CD4-positive, CD25-positive, alpha-beta regulatory T cell (primary cell): ENCODE data around the gene SFXN4. TPM values are rescaled to one million over a fixed set of nuclear protein-coding genes. Genes with fewer than 3 reads are reported as not detected.

Source experiments
- ATAC-seq, 2 donors: fragments of 150-1000 bp; cut with Tn5 transposase; one replicate each; pipeline ENCODE4 v1.10.0; 2021; ENCODE audit warnings: low read depth in 2 of 2, moderate number of reproducible peaks in 2 of 2, moderate library complexity in 1 of 2
- DNase-seq, 3 donors: peaks; one replicate each; pipeline versions ENCODE4 v3.0.0 to v3.0.0-alpha.2; 2012 to 2022; ENCODE audit warnings: mixed read lengths in 1 of 3
- H3K27ac ChIP-seq: one replicate; pipeline ENCODE4 v1.7.0; 2013; ENCODE audit warnings: mild to moderate bottlenecking, low read length; ENCODE audit not compliant: insufficient read depth, poor library complexity, severe bottlenecking
- H3K27me3 ChIP-seq: one replicate; pipeline ENCODE4 v1.7.0; 2013; ENCODE audit warnings: low read length; ENCODE audit not compliant: control insufficient read depth, insufficient read depth
- H3K36me3 ChIP-seq: one replicate; pipeline ENCODE4 v1.7.0; 2013; ENCODE audit warnings: mild to moderate bottlenecking, low read length, moderate library complexity; ENCODE audit not compliant: control insufficient read depth, insufficient read depth
- H3K4me1 ChIP-seq: 2 replicates; pipeline ENCODE4 v1.7.0; 2013; ENCODE audit warnings: mild to moderate bottlenecking, low read length; ENCODE audit not compliant: insufficient read depth, control insufficient read depth, poor library complexity, severe bottlenecking
- H3K4me3 ChIP-seq: one replicate; pipeline ENCODE4 v1.7.0; 2013; ENCODE audit warnings: low read depth, mild to moderate bottlenecking, low read length, moderate library complexity
- H3K9me3 ChIP-seq, 2 experiments: 1 replicate in 1 of 2; 2 replicates in 1 of 2; pipeline ENCODE4 v1.7.0; 2013; ENCODE audit warnings: low read length in 2 of 2, mild to moderate bottlenecking in 1 of 2, moderate library complexity in 1 of 2; ENCODE audit not compliant: control insufficient read depth in 2 of 2
- H3K27ac Mint-ChIP-seq, 3 donors: one replicate each; pipeline ENCODE4 v1.8.0; 2020 to 2022; ENCODE audit warnings: mild to moderate bottlenecking in 3 of 3, mixed read lengths in 3 of 3, moderate library complexity in 2 of 3
- H3K27me3 Mint-ChIP-seq: one replicate; pipeline ENCODE4 v1.8.0; 2022; ENCODE audit warnings: mild to moderate bottlenecking, mixed read lengths
- H3K36me3 Mint-ChIP-seq: one replicate; pipeline ENCODE4 v1.8.0; 2020; ENCODE audit warnings: mixed read lengths
- H3K4me1 Mint-ChIP-seq, 4 donors: one replicate each; pipeline ENCODE4 v1.8.0; 2020 to 2022; ENCODE audit warnings: mixed read lengths in 4 of 4, mild to moderate bottlenecking in 1 of 4
- H3K4me3 Mint-ChIP-seq, 4 donors: one replicate each; pipeline ENCODE4 v1.8.0; 2020 to 2022; ENCODE audit warnings: mild to moderate bottlenecking in 4 of 4, mixed read lengths in 4 of 4, moderate library complexity in 3 of 4
- H3K9me3 Mint-ChIP-seq, 7 donors: one replicate each; pipeline ENCODE4 v1.8.0; 2020 to 2022; ENCODE audit warnings: mixed read lengths in 7 of 7, mild to moderate bottlenecking in 3 of 7, moderate library complexity in 2 of 7
- polyA plus RNA-seq, 4 donors: library from polyadenylated mRNA; unstranded; fragments of 300-500 nt; fragmentation: Illumina TruSeq; gene quantifications; one replicate each; pipeline ENCODE4 v1.2.3, GENCODE V29; 2021
- total RNA-seq: library from RNA; stranded (reverse); gene quantifications from one replicate; pipeline ENCODE4 v1.2.3, GENCODE V29; 2022

The SFXN4 gene
- total and polyA plus RNA-seq, 5 donors from 2014 or later, result 10.7 to 23.7 (median 15.1) TPM

GRCh38 chr10:119208553-119208940, 43.0 kb upstream of the SFXN4 start:
- peak overlapping the region; percentile 93 to 96 (median 96) for H3K4me3 Mint-ChIP-seq
- Histone ChIP-seq H3K9me3 (no peaks in the 10 kb centered on the region), H3K36me3 (no peaks in the 10 kb centered on the region), H3K4me3 (peak overlapping the region; percentile 98), H3K27me3 (no peaks in the 10 kb centered on the region), H3K27ac (peak overlapping the region; percentile 87), H3K4me1 (peaks cover 66% of the 10 kb centered on the region)
- H3K27me3 Mint-ChIP-seq, result peaks cover 8% of the 10 kb centered on the region
- H3K4me1 Mint-ChIP-seq, result peaks cover 22 to 53% (median 43%) of the 10 kb centered on the region in 4 donors
- H3K9me3 Mint-ChIP-seq, result no peaks in the 10 kb centered on the region
- H3K36me3 Mint-ChIP-seq, result no peaks in the 10 kb centered on the region
- H3K27ac Mint-ChIP-seq, result peak overlapping the region; percentile 89 to 95 (median 95)
- DNase-seq (peak in 2 of 3 donors; percentile 8 to 42), ATAC-seq (no peak)

- no peaks in the 10 kb centered on the region for H3K36me3 ChIP-seq
- H3K27ac ChIP-seq, result peak overlapping the region; percentile 87
- H3K4me1 Mint-ChIP-seq, result peaks cover 22 to 49% (median 41%) of the 10 kb centered on the region in 4 donors
- peaks cover 60% of the 10 kb centered on the region for H3K4me1 ChIP-seq
- peaks cover 8% of the 10 kb centered on the region for H3K27me3 Mint-ChIP-seq
- ATAC-seq, result no peak
- H3K27me3 ChIP-seq, result no peaks in the 10 kb centered on the region
- peak overlapping the region; percentile 89 to 95 (median 95) for H3K27ac Mint-ChIP-seq
- peak overlapping the region; percentile 98 for H3K4me3 ChIP-seq
- H3K36me3 Mint-ChIP-seq, result no peaks in the 10 kb centered on the region
- H3K9me3 Mint-ChIP-seq, result no peaks in the 10 kb centered on the region
- DNase-seq, result peak; percentile 9 to 55 (median 25)
- H3K9me3 ChIP-seq, result no peaks in the 10 kb centered on the region
- H3K4me3 Mint-ChIP-seq, result peak overlapping the region; percentile 93 to 96 (median 96)
Measured at GRCh38 chr10:119207713-119208552, 42.4 kb upstream of the SFXN4 start.

DNA sequence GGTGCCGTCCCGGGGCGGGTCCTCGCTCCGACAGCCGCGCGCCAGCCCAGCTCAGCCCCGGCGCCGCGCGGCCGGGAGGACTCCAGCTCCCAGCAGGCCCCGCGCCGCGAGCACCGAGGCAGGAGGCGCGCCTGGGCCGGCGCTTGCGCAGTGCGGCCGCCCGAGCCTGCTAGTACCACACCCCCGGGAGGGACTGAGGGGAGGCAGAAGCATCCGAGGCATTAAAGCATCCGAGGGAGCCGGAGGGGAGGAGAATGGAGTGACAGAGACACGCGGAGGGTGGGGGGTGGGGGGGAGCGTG, 41.8 kb upstream of the SFXN4 start, which contains the start of gene GRK5:
Gene GRK5, plus strand, starts transcription at position 206 of the 301 bp plus-strand sequence. CDS start 347 bp downstream, outside the sequence.
- peaks cover 21 to 43% (median 35%) of the 10 kb centered on the region in 4 donors for H3K4me1 Mint-ChIP-seq
- H3K27ac Mint-ChIP-seq, result peak within 1 kb of the TSS; percentile 92 to 95 (median 95)
- H3K4me1 ChIP-seq, result peaks cover 54% of the 10 kb centered on the region
- H3K27me3 ChIP-seq, result no peaks in the 10 kb centered on the region
- DNase-seq (peak; percentile 96 to 98 (median 98)), ATAC-seq (peak; percentile 85 to 88)
- H3K27ac ChIP-seq, result peak within 1 kb of the TSS; percentile 87
- peak within 1 kb of the TSS; percentile 98 for H3K4me3 ChIP-seq
- peak within 1 kb of the TSS; percentile 96 to 97 (median 96) for H3K4me3 Mint-ChIP-seq
- no peaks in the 10 kb centered on the region for H3K9me3 ChIP-seq
- no peaks in the 10 kb centered on the region for H3K36me3 Mint-ChIP-seq
- no peaks in the 10 kb centered on the region for H3K9me3 Mint-ChIP-seq
- H3K27me3 Mint-ChIP-seq, result peaks cover 8% of the 10 kb centered on the region
- no peaks in the 10 kb centered on the region for H3K36me3 ChIP-seq

DNA sequence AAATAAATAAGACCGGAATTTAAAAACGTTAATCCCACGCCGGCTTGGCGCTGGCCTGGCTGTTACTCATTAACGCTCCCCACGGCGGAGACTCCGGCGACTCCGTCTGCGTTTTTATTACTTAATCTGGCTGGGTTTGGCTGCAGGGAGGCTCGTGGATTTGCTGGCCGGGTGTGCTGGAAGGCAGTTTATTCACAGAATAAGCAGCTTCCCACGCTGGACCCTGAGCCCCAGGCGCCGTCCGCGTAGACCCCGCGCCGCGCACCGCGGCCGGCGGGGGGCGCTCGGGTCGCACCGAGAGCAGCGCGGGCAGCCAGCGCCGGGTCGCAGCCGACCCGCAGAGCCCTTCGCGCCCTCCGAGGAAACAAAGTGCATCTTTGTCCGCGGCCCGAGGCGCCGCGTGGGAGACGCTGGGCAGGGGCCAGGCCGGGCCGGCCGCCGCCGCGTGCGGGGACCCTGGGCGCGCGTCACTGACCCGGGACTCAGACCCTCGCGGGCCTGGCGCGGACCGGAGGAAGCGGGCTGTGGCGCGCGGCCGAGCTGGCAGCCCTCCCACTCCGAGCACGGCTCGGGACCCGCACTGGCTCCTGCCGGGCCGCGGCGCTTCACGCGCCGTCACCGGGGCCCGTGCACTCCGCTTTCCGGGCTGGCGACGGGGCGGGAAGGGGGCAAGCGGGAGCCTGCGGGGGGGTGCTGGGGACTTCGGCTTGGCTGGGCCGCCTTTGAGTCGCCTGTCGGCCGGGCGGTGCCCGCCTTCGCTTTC, 41.3 kb upstream of the SFXN4 start:
- DNase-seq, result peak; percentile 52 to 76 (median 70)
- no peaks in the 10 kb centered on the region for H3K27me3 ChIP-seq
- H3K9me3 ChIP-seq, result no peaks in the 10 kb centered on the region
- ATAC-seq, result peak; percentile 42 to 48
- H3K4me1 ChIP-seq, result peaks cover 48% of the 10 kb centered on the region
- peak overlapping the region; percentile 48 for H3K4me3 ChIP-seq
- Mint-ChIP-seq H3K4me3 (peak overlapping the region; percentile 95 to 97 (median 96)), H3K27ac (peak overlapping the region; percentile 92 to 95 (median 94)), H3K4me1 (peaks cover 16 to 38% (median 31%) of the 10 kb centered on the region in 4 donors), H3K9me3 (no peaks in the 10 kb centered on the region), H3K36me3 (no peaks in the 10 kb centered on the region), H3K27me3 (peaks cover 8% of the 10 kb centered on the region)
- H3K27ac ChIP-seq, result peak overlapping the region; percentile 87
- no peaks in the 10 kb centered on the region for H3K36me3 ChIP-seq

DNA sequence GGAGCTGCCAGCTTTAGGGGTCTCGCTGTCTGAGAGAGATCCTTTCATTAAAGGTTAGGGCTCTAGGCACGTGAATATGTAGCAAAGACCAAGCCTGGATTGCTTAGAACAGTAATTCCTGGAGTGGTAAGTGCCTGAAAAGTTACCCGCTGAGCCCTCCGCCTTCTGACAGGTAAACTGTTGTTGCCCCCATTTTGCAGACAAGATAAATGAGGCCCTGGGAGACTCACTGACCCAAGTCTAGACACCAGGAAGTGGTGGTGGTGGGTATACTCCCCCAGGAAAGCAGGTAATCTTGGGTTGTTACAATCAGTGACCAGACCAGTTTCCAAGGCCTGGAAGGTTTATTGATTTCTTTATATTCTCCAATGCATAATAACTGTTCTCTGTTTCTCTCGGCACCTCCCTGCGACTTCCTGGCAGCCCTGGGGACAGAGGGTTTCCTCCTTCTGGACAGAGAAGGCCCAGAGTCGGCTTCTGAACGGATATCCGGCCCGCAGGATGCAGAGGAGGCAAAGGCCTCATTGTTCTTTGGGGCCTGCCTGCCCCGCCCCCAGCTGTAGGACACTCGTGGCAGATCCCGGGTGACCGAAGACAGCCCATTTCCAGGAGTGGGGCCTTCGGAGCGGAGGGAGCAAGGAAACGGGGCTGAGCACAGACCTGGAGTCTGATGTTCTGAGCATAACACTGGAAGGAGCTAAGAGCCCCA, 40.5 kb upstream of the SFXN4 start:
- Histone ChIP-seq H3K27me3 (no peaks in the 10 kb centered on the region), H3K36me3 (no peaks in the 10 kb centered on the region), H3K4me1 (peaks cover 41% of the 10 kb centered on the region), H3K4me3 (peak overlapping the region; percentile 48), H3K9me3 (no peaks in the 10 kb centered on the region), H3K27ac (peak overlapping the region; percentile 87)
- ATAC-seq (no peak), DNase-seq (peak in 2 of 3 donors; percentile 40 to 84)
- H3K9me3 Mint-ChIP-seq, result no peaks in the 10 kb centered on the region
- H3K4me3 Mint-ChIP-seq, result peak overlapping the region; percentile 94 to 97 (median 96)
- H3K36me3 Mint-ChIP-seq, result no peaks in the 10 kb centered on the region
- H3K27me3 Mint-ChIP-seq, result peaks cover 8% of the 10 kb centered on the region
- peak overlapping the region; percentile 92 to 95 (median 94) for H3K27ac Mint-ChIP-seq
- H3K4me1 Mint-ChIP-seq, result peaks cover 9 to 31% (median 24%) of the 10 kb centered on the region in 4 donors

DNA sequence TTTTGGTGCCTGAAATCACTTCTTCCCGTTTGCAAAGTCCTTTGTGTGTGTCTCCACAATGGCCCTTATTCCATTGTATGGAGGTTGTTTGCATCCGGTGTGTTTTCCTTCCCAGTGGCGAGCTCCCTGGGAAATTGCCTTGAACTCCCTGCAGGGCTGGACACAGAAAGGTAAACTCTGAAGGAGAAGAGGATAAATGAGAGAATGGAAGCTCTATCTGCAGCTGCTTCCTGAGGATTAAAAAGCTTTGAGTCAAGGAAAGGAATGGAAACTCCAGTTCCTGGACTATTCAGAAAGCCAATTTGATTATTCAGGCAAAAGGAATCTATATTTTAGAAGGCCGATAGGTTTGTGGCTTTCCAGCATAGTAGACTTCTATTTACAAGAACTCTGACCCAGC, 37.5 kb upstream of the SFXN4 start:
- H3K27ac Mint-ChIP-seq, result no peak overlapping the region

GRCh38 chr10:119201233-119201632, 35.7 kb upstream of the SFXN4 start:
- no peaks in the 10 kb centered on the region for H3K27me3 Mint-ChIP-seq
- ATAC-seq, result no peak
- no peak overlapping the region for H3K27ac ChIP-seq
- peaks cover 4% of the 10 kb centered on the region for H3K4me1 ChIP-seq
- no peaks in the 10 kb centered on the region for H3K36me3 ChIP-seq
- no peak overlapping the region for H3K4me3 ChIP-seq
- H3K36me3 Mint-ChIP-seq, result no peaks in the 10 kb centered on the region
- H3K27me3 ChIP-seq, result no peaks in the 10 kb centered on the region
- H3K4me1 Mint-ChIP-seq, result peaks cover 0 to 11% (median 3%) of the 10 kb centered on the region in 4 donors
- peaks cover 0 to 1% (median 0%) of the 10 kb centered on the region in 7 donors for H3K9me3 Mint-ChIP-seq
- no peak overlapping the region for H3K4me3 Mint-ChIP-seq
- no peak overlapping the region for H3K27ac Mint-ChIP-seq
- DNase-seq, result no peak
- H3K9me3 ChIP-seq, result no peaks in the 10 kb centered on the region

More for the DNA sequence above, 37.5 kb upstream of the SFXN4 start:
- H3K27me3 Mint-ChIP-seq, result no peaks in the 10 kb centered on the region
- peaks cover 12% of the 10 kb centered on the region for H3K4me1 ChIP-seq
- no peak for ATAC-seq
- H3K4me3 ChIP-seq, result no peak overlapping the region
- H3K4me3 Mint-ChIP-seq, result peak overlapping the region in 1 of 4 donors; percentile 22
- no peak overlapping the region for H3K27ac ChIP-seq
- no peaks in the 10 kb centered on the region for H3K27me3 ChIP-seq
- H3K36me3 Mint-ChIP-seq, result no peaks in the 10 kb centered on the region
- peaks cover 0 to 1% (median 0%) of the 10 kb centered on the region in 7 donors for H3K9me3 Mint-ChIP-seq
- H3K4me1 Mint-ChIP-seq, result peaks cover 0 to 13% (median 4%) of the 10 kb centered on the region in 4 donors
- no peaks in the 10 kb centered on the region for H3K9me3 ChIP-seq
- no peak for DNase-seq
- no peaks in the 10 kb centered on the region for H3K36me3 ChIP-seq
